Neutrophil (primary cell): ENCODE results near the gene CNKSR3.

Experiments used
- H3K27ac ChIP-seq: fragments of 200-600 bp; sonication (generic); 2 replicates; pipeline ENCODE4 v1.5.1; 2016; ENCODE audit warnings: mild to moderate bottlenecking, moderate library complexity
- H3K27me3 ChIP-seq: fragments of 200-600 bp; sonication (generic); 2 replicates; pipeline ENCODE4 v1.6.0; 2016; ENCODE audit warnings: mild to moderate bottlenecking
- H3K36me3 ChIP-seq: fragments of 200-600 bp; sonication (generic); 2 replicates; pipeline ENCODE4 v1.5.1; 2017
- H3K4me1 ChIP-seq, 2 experiments: fragments of 200-600 bp in 1 of 2; sonication (generic) in 1 of 2; 1 replicate in 1 of 2; 2 replicates in 1 of 2; pipeline versions ENCODE4 v1.5.1 to v1.6.1; 2013 to 2016; ENCODE audit warnings: low read depth in 1 of 2, low read length in 1 of 2, mild to moderate bottlenecking in 1 of 2, moderate library complexity in 1 of 2; ENCODE audit not compliant: control insufficient read depth in 1 of 2, insufficient read depth in 1 of 2
- H3K4me3 ChIP-seq, 2 experiments: fragments of 200-600 bp in 1 of 2; sonication (generic) in 1 of 2; 1 replicate in 1 of 2; 2 replicates in 1 of 2; pipeline ENCODE4 v1.5.1; 2013 to 2016; ENCODE audit warnings: low read depth in 1 of 2, low read length in 1 of 2, mild to moderate bottlenecking in 1 of 2, moderate library complexity in 1 of 2
- H3K9me3 ChIP-seq: fragments of 200-600 bp; sonication (generic); 2 replicates; pipeline ENCODE4 v1.5.1; 2016
- TF ChIP-seq, protein P1 (sequence below): fragments of 200-600 bp; sonication (generic); IDR thresholded peaks from 2 replicates; pipeline ENCODE4 v1.5.1; 2016; ENCODE audit warnings: antibody characterized with exemption

Gene CNKSR3

DNA sequence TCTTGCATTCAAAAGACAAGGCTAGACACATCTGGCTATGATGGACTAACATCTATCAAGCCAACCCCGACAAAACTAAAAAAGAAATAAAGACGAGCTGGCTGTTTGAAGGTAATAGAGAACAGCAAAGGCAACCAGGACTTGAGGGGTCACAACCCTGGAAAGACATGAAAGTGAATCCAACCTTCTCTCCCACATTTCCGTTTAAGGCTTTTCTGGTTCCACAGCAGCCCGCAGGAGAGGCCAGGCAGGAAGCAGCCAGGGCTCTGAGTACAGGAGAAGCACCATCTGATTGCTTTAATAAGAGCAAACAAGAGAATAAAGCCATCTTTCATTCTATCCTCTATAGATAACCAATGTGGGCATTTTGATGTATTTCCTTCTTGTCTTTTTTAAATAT, 14.3 kb downstream of the CNKSR3 start:
- Histone ChIP-seq H3K4me3 (no peak overlapping the region), H3K36me3 (no peaks in the 10 kb centered on the region), H3K27ac (no peak overlapping the region), H3K9me3 (no peaks in the 10 kb centered on the region), H3K27me3 (no peaks in the 10 kb centered on the region), H3K4me1 (no peaks in the 10 kb centered on the region)
- TF ChIP-seq, protein P1, sequence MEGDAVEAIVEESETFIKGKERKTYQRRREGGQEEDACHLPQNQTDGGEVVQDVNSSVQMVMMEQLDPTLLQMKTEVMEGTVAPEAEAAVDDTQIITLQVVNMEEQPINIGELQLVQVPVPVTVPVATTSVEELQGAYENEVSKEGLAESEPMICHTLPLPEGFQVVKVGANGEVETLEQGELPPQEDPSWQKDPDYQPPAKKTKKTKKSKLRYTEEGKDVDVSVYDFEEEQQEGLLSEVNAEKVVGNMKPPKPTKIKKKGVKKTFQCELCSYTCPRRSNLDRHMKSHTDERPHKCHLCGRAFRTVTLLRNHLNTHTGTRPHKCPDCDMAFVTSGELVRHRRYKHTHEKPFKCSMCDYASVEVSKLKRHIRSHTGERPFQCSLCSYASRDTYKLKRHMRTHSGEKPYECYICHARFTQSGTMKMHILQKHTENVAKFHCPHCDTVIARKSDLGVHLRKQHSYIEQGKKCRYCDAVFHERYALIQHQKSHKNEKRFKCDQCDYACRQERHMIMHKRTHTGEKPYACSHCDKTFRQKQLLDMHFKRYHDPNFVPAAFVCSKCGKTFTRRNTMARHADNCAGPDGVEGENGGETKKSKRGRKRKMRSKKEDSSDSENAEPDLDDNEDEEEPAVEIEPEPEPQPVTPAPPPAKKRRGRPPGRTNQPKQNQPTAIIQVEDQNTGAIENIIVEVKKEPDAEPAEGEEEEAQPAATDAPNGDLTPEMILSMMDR, result no peak

DNA sequence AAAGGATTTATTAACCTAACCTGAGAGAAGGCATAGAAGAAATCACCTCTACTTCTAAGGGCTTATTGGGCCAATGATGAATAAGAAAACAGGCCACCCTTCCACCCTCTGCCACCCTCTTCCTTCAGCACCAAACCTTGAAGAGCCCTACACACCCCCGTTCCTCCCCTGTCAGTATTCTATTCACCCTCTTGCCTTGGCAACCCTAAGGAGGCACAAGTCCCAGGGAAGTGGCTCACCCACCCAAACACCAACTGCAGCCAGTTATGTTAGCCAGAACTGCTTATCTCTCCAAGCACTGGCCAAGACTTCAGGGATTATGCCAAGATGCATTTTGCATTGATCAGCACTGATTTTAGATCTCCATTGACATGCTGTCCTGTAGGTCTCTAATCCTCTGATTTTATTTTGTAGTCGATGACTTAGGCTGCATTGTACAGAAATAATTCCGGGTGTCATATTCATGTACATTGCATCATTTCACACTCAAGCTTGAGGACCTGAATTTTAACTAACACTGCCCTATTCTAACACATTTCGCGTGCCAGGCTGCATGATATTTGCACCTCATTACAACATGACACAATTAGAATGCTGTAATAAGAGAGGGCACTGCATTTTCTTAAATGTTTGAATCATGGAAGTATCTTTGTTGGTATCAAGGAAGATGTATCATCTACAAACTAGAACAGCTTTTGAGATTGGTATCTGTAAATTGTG, 15.7 kb downstream of the CNKSR3 start:
- Histone ChIP-seq H3K9me3 (no peaks in the 10 kb centered on the region), H3K36me3 (no peaks in the 10 kb centered on the region), H3K4me3 (no peak overlapping the region), H3K4me1 (no peaks in the 10 kb centered on the region), H3K27ac (no peak overlapping the region), H3K27me3 (no peaks in the 10 kb centered on the region)
- TF ChIP-seq, protein P1, result no peak

DNA sequence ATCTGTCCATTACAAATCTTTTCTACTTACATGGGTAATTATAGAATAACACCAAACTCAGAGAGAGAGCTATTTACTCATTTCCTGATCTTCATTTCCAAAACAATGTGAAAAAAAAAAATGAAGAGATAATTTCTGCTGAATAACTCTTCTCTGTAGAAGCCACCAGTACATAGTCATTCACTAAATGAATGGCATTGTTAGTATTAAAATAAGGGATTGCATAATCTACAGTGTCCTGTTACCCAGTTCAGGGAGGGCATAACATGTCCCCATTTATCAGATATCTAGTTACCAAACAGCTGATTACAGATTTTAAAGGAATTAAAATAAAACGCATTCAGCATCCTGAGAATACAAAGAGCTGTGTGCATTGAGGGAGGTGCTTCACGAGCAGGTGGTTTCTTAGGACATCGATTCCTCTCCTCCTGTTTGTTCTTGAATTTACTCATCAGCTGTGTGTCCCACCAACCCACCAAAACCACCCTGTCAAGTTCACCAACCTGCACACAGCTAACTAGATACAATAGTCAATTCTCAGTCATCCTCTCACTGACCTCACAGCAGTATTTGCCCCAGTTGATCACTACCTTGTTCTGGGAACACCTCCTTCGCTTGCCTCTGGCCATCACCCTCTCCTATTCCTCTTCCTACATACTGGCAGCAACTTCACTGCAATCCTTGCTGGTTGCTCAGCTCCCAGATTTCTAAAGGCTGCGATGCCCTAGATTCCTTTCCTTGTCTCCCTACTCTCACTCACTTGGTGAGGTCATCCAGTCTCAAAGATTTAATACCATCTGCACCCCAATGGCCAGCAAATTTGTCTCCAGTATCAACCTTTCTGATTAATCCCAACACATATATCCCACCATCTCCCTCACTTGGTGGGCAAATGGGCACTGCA, 18.7 kb downstream of the CNKSR3 start:
- Histone ChIP-seq H3K27me3 (no peaks in the 10 kb centered on the region), H3K27ac (no peak overlapping the region), H3K4me1 (no peaks in the 10 kb centered on the region), H3K36me3 (no peaks in the 10 kb centered on the region), H3K4me3 (no peak overlapping the region), H3K9me3 (no peaks in the 10 kb centered on the region)
- TF ChIP-seq, protein P1, result no peak

DNA sequence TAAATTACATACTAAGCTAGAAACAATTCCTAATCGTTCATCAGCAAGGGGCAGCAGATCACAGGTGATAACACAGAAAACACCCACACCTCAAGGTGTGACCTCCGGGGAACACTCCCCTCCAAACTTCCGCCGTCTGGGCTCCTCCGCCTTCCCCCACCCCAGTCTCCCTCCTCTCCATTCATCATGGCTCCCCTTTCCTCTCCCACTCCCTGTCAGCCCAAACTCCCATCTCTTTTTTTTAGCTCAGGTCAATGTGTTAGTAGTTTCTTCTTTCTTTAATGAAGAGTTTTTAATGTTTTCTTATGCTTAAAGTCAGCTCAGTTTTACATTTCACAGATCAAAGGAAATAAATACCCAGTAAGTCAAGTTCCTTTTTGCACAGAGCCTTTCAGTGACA, 20.7 kb downstream of the CNKSR3 start:
- H3K27me3 ChIP-seq, result no peaks in the 10 kb centered on the region
- no peaks in the 10 kb centered on the region for H3K36me3 ChIP-seq
- no peaks in the 10 kb centered on the region for H3K9me3 ChIP-seq
- H3K4me3 ChIP-seq, result no peak overlapping the region
- no peak overlapping the region for H3K27ac ChIP-seq
- no peaks in the 10 kb centered on the region for H3K4me1 ChIP-seq
- TF ChIP-seq, protein P1, result no peak

DNA sequence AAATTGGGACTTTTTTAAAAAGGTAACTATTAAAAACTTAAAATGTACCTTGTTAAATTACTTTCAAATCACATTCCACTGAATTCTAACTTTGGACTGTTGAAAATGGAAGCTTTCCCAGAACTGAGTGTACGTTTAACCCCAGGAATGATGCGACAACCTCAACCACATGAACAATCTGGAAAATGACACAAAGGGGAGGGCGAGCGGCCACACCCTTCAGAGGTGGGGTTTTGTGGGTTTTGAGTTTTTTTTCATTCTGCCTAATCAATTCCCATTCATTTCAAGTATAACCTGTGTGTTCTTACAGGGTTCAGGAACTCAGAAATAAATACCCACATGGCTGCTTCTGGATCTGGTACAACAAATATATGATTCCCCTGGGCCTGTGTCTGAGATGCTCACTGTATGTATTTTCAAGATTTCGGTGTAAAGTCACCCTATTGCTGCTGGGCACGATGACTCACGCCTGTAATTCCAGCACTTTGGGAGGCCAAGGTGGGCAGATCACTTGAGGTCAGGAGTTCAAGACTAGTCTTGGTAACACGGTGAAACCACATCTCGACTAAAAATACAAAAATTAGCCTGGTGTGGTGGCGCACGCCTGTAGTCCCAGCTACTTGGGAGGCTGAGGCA, 21.6 kb downstream of the CNKSR3 start:
- H3K9me3 ChIP-seq, result no peaks in the 10 kb centered on the region
- no peaks in the 10 kb centered on the region for H3K4me1 ChIP-seq
- TF ChIP-seq, protein P1, result no peak
- H3K4me3 ChIP-seq, result no peak overlapping the region
- H3K36me3 ChIP-seq, result no peaks in the 10 kb centered on the region
- no peaks in the 10 kb centered on the region for H3K27me3 ChIP-seq
- no peak overlapping the region for H3K27ac ChIP-seq
